KOPT-K1 (cell line): Measurements from ENCODE around the gene HEBP1.
"Not testable (repeated sequence)": the region's sequence is repeated elsewhere in the genome, so short reads cannot be mapped to it uniquely, and the experiment has no call there.

Source experiments
- H3K27ac ChIP-seq: fragments of 200-600 bp; sonication (generic); 2 replicates; pipeline ENCODE4 v1.5.1; 2016; ENCODE audit warnings: antibody characterized with exemption, mild to moderate bottlenecking, low read depth, low read length; ENCODE audit not compliant: poor library complexity, severe bottlenecking
- H3K36me3 ChIP-seq: fragments of 200-600 bp; sonication (generic); 2 replicates; pipeline ENCODE4 v1.5.1; 2017; ENCODE audit warnings: antibody characterized with exemption, mild to moderate bottlenecking, low read length, moderate library complexity; ENCODE audit not compliant: insufficient read depth
- H3K9me3 ChIP-seq: fragments of 200-600 bp; sonication (generic); 2 replicates; pipeline ENCODE4 v1.5.1; 2017; ENCODE audit warnings: antibody characterized with exemption, low read length, mild to moderate bottlenecking; ENCODE audit not compliant: insufficient read depth, poor library complexity, severe bottlenecking

HEBP1 gene

DNA sequence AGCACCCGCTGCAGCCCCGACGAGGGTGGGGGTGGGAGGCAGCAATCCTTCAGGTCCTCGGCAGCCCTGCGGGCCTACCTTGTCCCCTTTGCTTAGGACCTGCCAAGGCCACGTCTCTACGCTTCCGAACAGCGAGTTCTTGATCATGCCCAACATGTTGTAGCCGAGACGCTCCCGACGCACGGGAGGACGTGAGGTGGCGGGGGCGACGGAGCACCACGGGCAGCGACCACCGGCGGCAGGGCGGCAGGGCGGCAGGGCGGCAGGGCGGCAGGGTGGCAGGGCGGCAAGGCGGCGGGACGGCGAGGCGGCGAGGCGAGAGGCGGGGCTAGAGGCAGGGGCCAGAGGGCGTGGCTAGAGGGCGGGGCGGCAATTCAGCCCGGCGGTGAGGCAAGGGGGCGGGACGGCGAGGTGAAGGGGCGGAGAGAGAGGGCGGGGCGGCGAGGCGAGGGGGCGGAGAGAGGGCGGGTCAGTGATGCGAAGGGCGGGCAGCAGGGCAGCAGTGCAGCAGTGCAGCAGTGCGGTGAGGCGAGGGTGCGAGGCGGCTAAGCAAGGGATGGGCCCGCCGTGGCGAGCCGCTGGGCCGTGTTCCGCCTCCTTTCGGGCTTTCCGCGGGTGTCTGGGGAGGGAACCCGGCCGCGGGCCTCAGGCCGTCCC, at the start of gene HEBP1:
HEBP1 (minus strand) TSS at position 307 of the 657 bp plus-strand sequence; CDS start at position 156, 151 bp downstream.
- no peaks in the 10 kb centered on the region for H3K9me3 ChIP-seq
- H3K36me3 ChIP-seq, result no peaks in the 10 kb centered on the region
- H3K27ac ChIP-seq, result no peak within 1 kb of the TSS

- Histone ChIP-seq H3K9me3 (peaks cover 18% of the 10 kb centered on the region), H3K27ac (no peak overlapping the region), H3K36me3 (no peaks in the 10 kb centered on the region)
Observed at GRCh38 chr12:13049816-13050215, 49.8 kb upstream of the HEBP1 start.

DNA sequence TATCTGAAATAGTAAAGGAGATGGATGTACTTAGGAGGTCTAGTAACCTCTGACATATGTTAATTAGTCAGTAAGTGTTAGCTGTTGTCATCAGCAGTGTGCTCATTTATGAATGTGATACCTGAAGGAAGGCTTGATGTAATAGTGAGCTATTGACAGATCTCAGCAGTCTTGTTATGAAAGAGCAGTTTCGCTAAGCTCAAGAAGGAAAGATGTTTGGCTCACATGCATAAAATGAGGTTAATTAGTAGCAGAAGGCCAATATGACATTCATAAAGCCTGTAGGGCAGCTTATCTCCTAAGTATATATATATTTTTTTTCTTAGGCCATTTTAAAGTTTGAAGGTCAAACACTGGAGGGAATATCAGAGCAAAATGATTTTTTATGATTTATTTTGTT, 46.9 kb upstream of the HEBP1 start:
- H3K27ac ChIP-seq, result no peak overlapping the region
- H3K9me3 ChIP-seq, result no peaks in the 10 kb centered on the region
- H3K36me3 ChIP-seq, result no peaks in the 10 kb centered on the region

GRCh38 chr12:13045816-13046215, 45.8 kb upstream of the HEBP1 start:
- H3K36me3 ChIP-seq, result no peaks in the 10 kb centered on the region
- no peak overlapping the region for H3K27ac ChIP-seq
- H3K9me3 ChIP-seq, result no peaks in the 10 kb centered on the region

- Histone ChIP-seq H3K9me3 (no peaks in the 10 kb centered on the region), H3K36me3 (no peaks in the 10 kb centered on the region), H3K27ac (no peak overlapping the region)
Observed at GRCh38 chr12:13044906-13045299, 44.8 kb upstream of the HEBP1 start.

- Histone ChIP-seq H3K36me3 (no peaks in the 10 kb centered on the region), H3K27ac (no peak within 1 kb of the TSS), H3K9me3 (no peaks in the 10 kb centered on the region)
Observed at GRCh38 chr12:13044002-13044905, 44.2 kb upstream of the HEBP1 start, which contains the start of gene FAM234B. Gene FAM234B, plus strand, starts transcription at chr12:13044381. Its CDS starts 23 bp downstream, at chr12:13044404.

DNA sequence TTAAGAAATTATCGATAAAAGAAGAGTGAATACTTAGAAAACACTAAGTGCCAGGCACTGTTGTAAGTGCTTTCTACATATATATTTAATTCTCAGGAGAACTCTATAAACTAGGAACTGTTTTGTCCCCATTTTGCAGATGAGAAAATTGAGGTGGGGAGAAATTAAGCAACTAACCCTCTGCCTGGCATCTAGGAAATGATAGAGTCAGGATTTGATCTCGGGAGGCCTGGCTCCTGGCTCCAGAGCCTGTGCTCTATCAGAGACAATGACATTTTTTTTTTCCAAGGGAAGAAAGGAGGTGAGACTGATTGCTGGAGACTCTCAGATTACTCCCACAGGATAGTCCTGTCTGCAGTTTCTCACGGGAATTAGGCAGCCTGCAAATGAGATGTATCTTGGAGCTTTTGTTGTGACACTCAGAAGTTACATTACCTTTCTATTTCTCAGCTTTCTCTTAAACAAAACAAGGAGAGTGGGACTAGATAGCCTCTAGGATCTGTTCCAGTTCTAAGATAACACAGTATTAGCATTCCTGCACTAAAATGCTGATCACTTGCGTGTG, 42.7 kb upstream of the HEBP1 start:
- H3K36me3 ChIP-seq, result no peaks in the 10 kb centered on the region
- no peaks in the 10 kb centered on the region for H3K9me3 ChIP-seq
- no peak overlapping the region for H3K27ac ChIP-seq

GRCh38 chr12:13041224-13041623, 41.2 kb upstream of the HEBP1 start:
- no peak overlapping the region for H3K27ac ChIP-seq
- H3K36me3 ChIP-seq, result no peaks in the 10 kb centered on the region
- no peaks in the 10 kb centered on the region for H3K9me3 ChIP-seq

- no peaks in the 10 kb centered on the region for H3K9me3 ChIP-seq
- no peak overlapping the region for H3K27ac ChIP-seq
Observed at GRCh38 chr12:13039328-13039956, 39.4 kb upstream of the HEBP1 start.

DNA sequence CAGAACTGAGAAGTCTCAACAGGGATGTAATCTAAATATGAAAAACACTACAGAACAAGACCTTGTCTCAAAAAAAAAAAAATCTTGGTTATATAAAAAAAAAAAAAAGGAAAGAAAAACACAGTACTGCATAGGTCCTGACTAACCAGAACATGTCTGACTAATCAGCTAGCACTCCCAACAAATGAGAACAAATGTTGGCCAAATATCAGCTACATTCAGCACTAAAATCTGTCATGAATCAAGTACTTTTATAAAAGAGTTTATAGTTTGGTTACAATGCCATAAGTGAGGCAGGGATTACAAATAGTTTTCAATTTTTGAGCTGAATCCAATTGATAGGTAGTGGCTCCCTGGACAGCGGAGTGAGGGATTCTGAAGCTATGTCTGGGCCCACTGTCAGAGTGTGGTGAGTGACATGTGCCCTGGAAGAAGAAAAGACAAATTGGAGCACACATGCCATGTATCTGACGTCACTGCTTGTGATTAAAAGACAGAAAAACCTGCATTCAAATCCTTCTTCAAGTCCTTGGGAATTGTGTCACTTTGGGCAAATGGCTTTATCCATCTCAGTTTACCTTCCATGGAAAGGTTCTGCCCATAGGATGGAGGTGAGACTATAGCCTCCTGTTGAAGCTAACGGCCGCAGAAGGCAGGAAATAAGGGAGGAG, 38.6 kb upstream of the HEBP1 start:
- no peaks in the 10 kb centered on the region for H3K36me3 ChIP-seq
- no peak overlapping the region for H3K27ac ChIP-seq
- H3K9me3 ChIP-seq, result no peaks in the 10 kb centered on the region

More at GRCh38 chr12:13039328-13039956, 39.4 kb upstream of the HEBP1 start:
- H3K36me3 ChIP-seq, result no peaks in the 10 kb centered on the region

DNA sequence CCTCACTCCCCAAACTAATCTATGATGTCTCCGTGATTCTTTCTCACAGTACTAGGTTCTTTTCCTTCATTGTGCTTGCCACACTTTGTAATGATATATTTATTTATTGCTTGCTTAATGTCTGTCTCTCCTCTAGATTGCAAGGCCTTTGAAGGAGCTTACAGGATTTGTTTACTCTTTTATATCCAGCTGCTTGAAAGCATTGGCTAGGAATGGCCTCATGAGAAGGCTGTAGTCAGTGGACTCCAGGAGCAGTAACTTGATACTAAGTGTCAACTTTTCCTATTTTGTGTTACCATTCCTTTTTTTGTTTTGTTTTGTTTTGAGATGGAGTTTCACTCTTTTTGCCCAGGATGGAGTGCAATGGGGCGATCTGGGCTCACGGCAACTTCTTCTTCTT, 36.8 kb upstream of the HEBP1 start:
- Histone ChIP-seq H3K27ac (no peak overlapping the region), H3K9me3 (no peaks in the 10 kb centered on the region), H3K36me3 (no peaks in the 10 kb centered on the region)

DNA sequence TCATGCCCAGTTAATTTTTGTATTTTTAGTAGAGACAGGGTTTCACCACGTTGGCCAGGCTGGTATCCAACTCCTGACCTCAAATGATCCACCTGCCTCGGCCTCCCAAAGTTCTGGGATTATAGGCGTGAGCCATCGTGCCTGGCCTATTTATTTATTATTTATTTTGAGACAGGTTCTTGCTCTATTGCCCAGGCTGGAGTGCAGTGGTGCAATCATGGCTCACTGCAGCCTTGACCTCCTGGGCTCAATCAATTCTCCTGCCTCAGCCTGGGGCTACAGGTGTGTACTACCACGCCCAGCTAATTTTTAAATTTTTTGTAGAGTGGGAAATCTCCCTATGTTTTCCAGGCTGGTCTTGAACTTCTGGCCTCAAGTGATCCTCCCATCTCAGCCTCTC, 35.3 kb upstream of the HEBP1 start:
- not testable (repeated sequence) for H3K27ac ChIP-seq, H3K36me3 ChIP-seq, H3K9me3 ChIP-seq

GRCh38 chr12:13033476-13033875, 33.4 kb upstream of the HEBP1 start:
- Histone ChIP-seq H3K36me3 (no peaks in the 10 kb centered on the region), H3K9me3 (no peaks in the 10 kb centered on the region), H3K27ac (no peak overlapping the region)

- Histone ChIP-seq H3K27ac (no peak overlapping the region), H3K36me3 (no peaks in the 10 kb centered on the region), H3K9me3 (no peaks in the 10 kb centered on the region)
Observed at GRCh38 chr12:13032164-13032563, 32.1 kb upstream of the HEBP1 start.
